ENCODE measurements around the gene CYB5R2. TPM values are rescaled to one million over a fixed set of nuclear protein-coding genes. Genes with fewer than 3 reads are reported as not detected.

The CYB5R2 gene
- total RNA-seq, 6 experiments from 2014 or later, result 11.7 to 15.0 (median 12.4) TPM

- no peak overlapping the region for H3K4me3 Mint-ChIP-seq
Observed at GRCh38 chr11:7621554-7621953, 51.7 kb downstream of the CYB5R2 start.

GRCh38 chr11:7621090-7621489 is 52.2 kb downstream of the CYB5R2 start:
- H3K27ac Mint-ChIP-seq, result no peak overlapping the region
- no peaks in the 10 kb centered on the region for H3K36me3 Mint-ChIP-seq (ENCODE audit: low read depth)
- H3K9me3 Mint-ChIP-seq, result no peaks in the 10 kb centered on the region
- no peaks in the 10 kb centered on the region for H3K4me1 Mint-ChIP-seq (ENCODE audit: low read depth)
- no peaks in the 10 kb centered on the region for H3K27me3 Mint-ChIP-seq (ENCODE audit: insufficient read depth)
- no peak for DNase-seq
- H3K4me3 Mint-ChIP-seq, result no peak overlapping the region
- no peak for TF ChIP-seq CTCF (IDR thresholded peaks at IDR 0.05)

More at GRCh38 chr11:7621554-7621953, 51.7 kb downstream of the CYB5R2 start:
- Mint-ChIP-seq H3K27me3 (ENCODE audit: insufficient read depth) (no peaks in the 10 kb centered on the region), H3K36me3 (ENCODE audit: low read depth) (no peaks in the 10 kb centered on the region), H3K27ac (no peak overlapping the region), H3K9me3 (no peaks in the 10 kb centered on the region), H3K4me1 (ENCODE audit: low read depth) (no peaks in the 10 kb centered on the region)
- TF ChIP-seq CTCF (IDR thresholded peaks at IDR 0.05), result no peak
- DNase-seq, result no peak

GRCh38 chr11:7619322-7619721 is 54.0 kb downstream of the CYB5R2 start:
- Mint-ChIP-seq H3K4me1 (ENCODE audit: low read depth) (no peaks in the 10 kb centered on the region), H3K9me3 (no peaks in the 10 kb centered on the region), H3K36me3 (ENCODE audit: low read depth) (no peaks in the 10 kb centered on the region), H3K4me3 (no peak overlapping the region), H3K27me3 (ENCODE audit: insufficient read depth) (no peaks in the 10 kb centered on the region), H3K27ac (no peak overlapping the region)
- no peak for TF ChIP-seq CTCF (IDR thresholded peaks at IDR 0.05)
- no peak for DNase-seq

- no peak for DNase-seq
- Mint-ChIP-seq H3K27ac (no peak overlapping the region), H3K4me1 (ENCODE audit: low read depth) (peaks cover 16% of the 10 kb centered on the region), H3K4me3 (no peak overlapping the region), H3K9me3 (no peaks in the 10 kb centered on the region), H3K36me3 (ENCODE audit: low read depth) (no peaks in the 10 kb centered on the region), H3K27me3 (ENCODE audit: insufficient read depth) (no peaks in the 10 kb centered on the region)
- no peak for TF ChIP-seq CTCF (IDR thresholded peaks at IDR 0.05)
Observed at GRCh38 chr11:7617032-7617431, 56.3 kb downstream of the CYB5R2 start.

Other genes starting within 250 kb of the CYB5R2 start
- under 1 TPM in 3 of 6 experiments, not detected in 3; 0.20 to 0.43 (median 0.25) TPM for gene OLFML1, start 188.0 kb downstream of the CYB5R2 start, total RNA-seq (2021; fragmentation: NEBNext Ultra II Directional; extraction: Animal tissue kit (Norgen Biotek cat#: 25700))
- gene PPFIBP2, start 159.5 kb downstream of the CYB5R2 start, total RNA-seq (2021; fragmentation: NEBNext Ultra II Directional; extraction: Animal tissue kit (Norgen Biotek cat#: 25700)), result 1 to 10 TPM; 6.0 to 8.5 (median 7.3) TPM
- not detected for gene OVCH2, start 33.0 kb upstream of the CYB5R2 start, total RNA-seq (2021; fragmentation: NEBNext Ultra II Directional; extraction: Animal tissue kit (Norgen Biotek cat#: 25700))
- gene OR5P2, start 123.4 kb upstream of the CYB5R2 start, total RNA-seq (2021; fragmentation: NEBNext Ultra II Directional; extraction: Animal tissue kit (Norgen Biotek cat#: 25700)), result not detected
- gene OR5P3, start 157.3 kb upstream of the CYB5R2 start, total RNA-seq (2021; fragmentation: NEBNext Ultra II Directional; extraction: Animal tissue kit (Norgen Biotek cat#: 25700)), result not detected